ENCODE data around the gene WNK3.

WNK3 gene

GRCh38 chrX:54294306-54294705 is 63.5 kb downstream of the WNK3 start:
- in situ Hi-C loops (cut with MboI; ENCODE audit: low sequenced_read_pairs, unreplicated experiment) = no loop called here
- no peak for DNase-seq (ENCODE audit: low spot score)
- TF ChIP-seq CTCF (IDR thresholded peaks at IDR 0.05; ENCODE audit: borderline replicate concordance, control extremely low read depth, extremely low read depth, insufficient read depth, missing control alignments) = no peak

- DNase-seq (ENCODE audit: low spot score) = no peak
- TF ChIP-seq CTCF (IDR thresholded peaks at IDR 0.05; ENCODE audit: borderline replicate concordance, control extremely low read depth, extremely low read depth, insufficient read depth, missing control alignments) = no peak
- in situ Hi-C loops (cut with MboI; ENCODE audit: low sequenced_read_pairs, unreplicated experiment) = no loop called here
Observed at GRCh38 chrX:54292755-54293154, 65.1 kb downstream of the WNK3 start.

GRCh38 chrX:54291758-54292157 is 66.1 kb downstream of the WNK3 start:
- in situ Hi-C loops (cut with MboI; ENCODE audit: low sequenced_read_pairs, unreplicated experiment) = no loop called here
- no peak for TF ChIP-seq CTCF (IDR thresholded peaks at IDR 0.05; ENCODE audit: borderline replicate concordance, control extremely low read depth, extremely low read depth, insufficient read depth, missing control alignments)
- no peak for DNase-seq (ENCODE audit: low spot score)

- no peak for DNase-seq (ENCODE audit: low spot score)
- TF ChIP-seq CTCF (IDR thresholded peaks at IDR 0.05; ENCODE audit: borderline replicate concordance, control extremely low read depth, extremely low read depth, insufficient read depth, missing control alignments) = no peak
- in situ Hi-C loops (cut with MboI; ENCODE audit: low sequenced_read_pairs, unreplicated experiment) = no loop called here
Observed at GRCh38 chrX:54288968-54289367, 68.9 kb downstream of the WNK3 start.

GRCh38 chrX:54288277-54288676 is 69.6 kb downstream of the WNK3 start:
- DNase-seq (ENCODE audit: low spot score) = no peak
- no peak for TF ChIP-seq CTCF (IDR thresholded peaks at IDR 0.05; ENCODE audit: borderline replicate concordance, control extremely low read depth, extremely low read depth, insufficient read depth, missing control alignments)
- in situ Hi-C loops (cut with MboI; ENCODE audit: low sequenced_read_pairs, unreplicated experiment) = no loop called here

- no peak for TF ChIP-seq CTCF (IDR thresholded peaks at IDR 0.05; ENCODE audit: borderline replicate concordance, control extremely low read depth, extremely low read depth, insufficient read depth, missing control alignments)
- no peak for DNase-seq (ENCODE audit: low spot score)
- in situ Hi-C loops (cut with MboI; ENCODE audit: low sequenced_read_pairs, unreplicated experiment) = no loop called here
Observed at GRCh38 chrX:54281676-54282075, 76.2 kb downstream of the WNK3 start.

GRCh38 chrX:54280466-54280865 is 77.4 kb downstream of the WNK3 start:
- DNase-seq (ENCODE audit: low spot score) = no peak
- no peak for TF ChIP-seq CTCF (IDR thresholded peaks at IDR 0.05; ENCODE audit: borderline replicate concordance, control extremely low read depth, extremely low read depth, insufficient read depth, missing control alignments)
- in situ Hi-C loops (cut with MboI; ENCODE audit: low sequenced_read_pairs, unreplicated experiment) = no loop called here

Measured in GM13976 (cell line).